WTC11 (cell line): ENCODE results near the gene IRAK1.

Experiments
- E2F1 ChIP-seq: sonication (generic); formaldehyde crosslinking; IDR thresholded peaks from 2 replicates; pipeline ENCODE4 v1.8.0; 2022; ENCODE audit warnings: mild to moderate bottlenecking, missing genetic modification reagents
- JUN ChIP-seq: sonication (generic); formaldehyde crosslinking; IDR thresholded peaks from 2 replicates; pipeline ENCODE4 v1.8.0; 2023; ENCODE audit warnings: mild to moderate bottlenecking, missing genetic modification reagents
- TEAD4 ChIP-seq: sonication (generic); formaldehyde crosslinking; IDR thresholded peaks from 2 replicates; pipeline ENCODE4 v1.8.0; 2022; ENCODE audit warnings: mild to moderate bottlenecking, missing genetic modification reagents
- ZMAT4 ChIP-seq: fragments of 250-450 bp; sonication (Bioruptor Pico); IDR thresholded peaks from 2 replicates; pipeline ENCODE4 v1.9.0; 2021; ENCODE audit warnings: mild to moderate bottlenecking
- ZNF121 ChIP-seq: sonication (generic); formaldehyde crosslinking; IDR thresholded peaks from 2 replicates; pipeline ENCODE4 v1.8.0; 2023; ENCODE audit warnings: missing genetic modification reagents
- TF ChIP-seq, protein P1 (sequence below): fragments of 200-600 bp; IDR thresholded peaks from 2 replicates; pipeline ENCODE4 v1.8.0; 2022; ENCODE audit warnings: antibody characterized with exemption
- TF ChIP-seq, protein P2 (sequence below): sonication (generic); formaldehyde crosslinking; IDR thresholded peaks from 2 replicates; pipeline ENCODE4 v1.8.1; 2023; ENCODE audit warnings: mild to moderate bottlenecking, missing genetic modification reagents

- TF ChIP-seq E2F1 (CRISPR knock-in tag) (no peak), TEAD4 (CRISPR knock-in tag) (no peak), ZNF121 (CRISPR knock-in tag) (no peak), JUN (CRISPR knock-in tag) (no peak), ZMAT4 (CRISPR knock-in tag) (no peak)
- TF ChIP-seq, protein P1, sequence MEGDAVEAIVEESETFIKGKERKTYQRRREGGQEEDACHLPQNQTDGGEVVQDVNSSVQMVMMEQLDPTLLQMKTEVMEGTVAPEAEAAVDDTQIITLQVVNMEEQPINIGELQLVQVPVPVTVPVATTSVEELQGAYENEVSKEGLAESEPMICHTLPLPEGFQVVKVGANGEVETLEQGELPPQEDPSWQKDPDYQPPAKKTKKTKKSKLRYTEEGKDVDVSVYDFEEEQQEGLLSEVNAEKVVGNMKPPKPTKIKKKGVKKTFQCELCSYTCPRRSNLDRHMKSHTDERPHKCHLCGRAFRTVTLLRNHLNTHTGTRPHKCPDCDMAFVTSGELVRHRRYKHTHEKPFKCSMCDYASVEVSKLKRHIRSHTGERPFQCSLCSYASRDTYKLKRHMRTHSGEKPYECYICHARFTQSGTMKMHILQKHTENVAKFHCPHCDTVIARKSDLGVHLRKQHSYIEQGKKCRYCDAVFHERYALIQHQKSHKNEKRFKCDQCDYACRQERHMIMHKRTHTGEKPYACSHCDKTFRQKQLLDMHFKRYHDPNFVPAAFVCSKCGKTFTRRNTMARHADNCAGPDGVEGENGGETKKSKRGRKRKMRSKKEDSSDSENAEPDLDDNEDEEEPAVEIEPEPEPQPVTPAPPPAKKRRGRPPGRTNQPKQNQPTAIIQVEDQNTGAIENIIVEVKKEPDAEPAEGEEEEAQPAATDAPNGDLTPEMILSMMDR = no peak
- TF ChIP-seq, protein P2, sequence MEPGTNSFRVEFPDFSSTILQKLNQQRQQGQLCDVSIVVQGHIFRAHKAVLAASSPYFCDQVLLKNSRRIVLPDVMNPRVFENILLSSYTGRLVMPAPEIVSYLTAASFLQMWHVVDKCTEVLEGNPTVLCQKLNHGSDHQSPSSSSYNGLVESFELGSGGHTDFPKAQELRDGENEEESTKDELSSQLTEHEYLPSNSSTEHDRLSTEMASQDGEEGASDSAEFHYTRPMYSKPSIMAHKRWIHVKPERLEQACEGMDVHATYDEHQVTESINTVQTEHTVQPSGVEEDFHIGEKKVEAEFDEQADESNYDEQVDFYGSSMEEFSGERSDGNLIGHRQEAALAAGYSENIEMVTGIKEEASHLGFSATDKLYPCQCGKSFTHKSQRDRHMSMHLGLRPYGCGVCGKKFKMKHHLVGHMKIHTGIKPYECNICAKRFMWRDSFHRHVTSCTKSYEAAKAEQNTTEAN (CRISPR knock-in tag) = no peak
Observed at GRCh38 chrX:153968754-153969124, 51.0 kb downstream of the IRAK1 start.
